OCI-LY7 (cell line): ENCODE data around the gene PROK2.

Source experiments
- CTCF ChIP-seq: fragments of 200-600 bp; sonication (generic); conservative IDR thresholded peaks from 2 replicates; pipeline ENCODE4 v1.5.1; 2014; ENCODE audit warnings: mild to moderate bottlenecking, antibody characterized with exemption, low read length, moderate library complexity, mixed read lengths
- EZH2phosphoT487 ChIP-seq: fragments of 200-600 bp; sonication (generic); IDR thresholded peaks from 2 replicates; pipeline ENCODE4 v1.6.1; 2018; ENCODE audit warnings: low read depth, borderline replicate concordance, mild to moderate bottlenecking, mixed run types, antibody characterized with exemption, low read length, moderate library complexity, mixed read lengths

DNA sequence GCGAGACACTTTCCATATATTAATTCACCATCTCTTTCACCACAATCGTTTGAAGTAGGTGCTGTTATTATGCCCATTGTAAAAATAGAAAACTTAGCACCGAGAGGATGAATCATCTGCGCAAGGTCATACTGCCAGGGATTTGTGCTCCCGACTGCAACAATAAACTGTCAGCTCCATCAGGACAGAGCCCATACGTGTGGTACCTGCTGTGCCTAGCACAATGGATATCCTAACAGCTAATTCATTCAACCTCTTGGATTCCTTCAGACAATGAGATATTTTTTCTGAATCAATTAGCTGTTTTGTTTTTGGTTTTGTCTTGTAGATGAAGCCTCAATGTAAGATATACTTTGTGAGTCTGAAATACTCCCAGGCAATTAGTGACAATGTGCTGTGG, 32.3 kb upstream of the PROK2 start:
- no peak for TF ChIP-seq EZH2phosphoT487
- TF ChIP-seq CTCF, result no peak
